Stimulated activated CD8-positive, alpha-beta memory T cell treated with anti-CD3 and anti-CD28 coated beads, Interleukin-15, amount 100 ng/mL, for 4 hours (primary cell): ENCODE measurements around the gene MTMR3.
"Not testable (repeated sequence)": the region's sequence is repeated elsewhere in the genome, so short reads cannot be mapped to it uniquely, and the experiment has no call there.

Experiments used
- DNase-seq, 2 donors: peaks; one replicate each; pipeline ENCODE4 v3.0.0-alpha.2; 2020; ENCODE audit warnings: low read depth in 2 of 2

Gene MTMR3

DNA sequence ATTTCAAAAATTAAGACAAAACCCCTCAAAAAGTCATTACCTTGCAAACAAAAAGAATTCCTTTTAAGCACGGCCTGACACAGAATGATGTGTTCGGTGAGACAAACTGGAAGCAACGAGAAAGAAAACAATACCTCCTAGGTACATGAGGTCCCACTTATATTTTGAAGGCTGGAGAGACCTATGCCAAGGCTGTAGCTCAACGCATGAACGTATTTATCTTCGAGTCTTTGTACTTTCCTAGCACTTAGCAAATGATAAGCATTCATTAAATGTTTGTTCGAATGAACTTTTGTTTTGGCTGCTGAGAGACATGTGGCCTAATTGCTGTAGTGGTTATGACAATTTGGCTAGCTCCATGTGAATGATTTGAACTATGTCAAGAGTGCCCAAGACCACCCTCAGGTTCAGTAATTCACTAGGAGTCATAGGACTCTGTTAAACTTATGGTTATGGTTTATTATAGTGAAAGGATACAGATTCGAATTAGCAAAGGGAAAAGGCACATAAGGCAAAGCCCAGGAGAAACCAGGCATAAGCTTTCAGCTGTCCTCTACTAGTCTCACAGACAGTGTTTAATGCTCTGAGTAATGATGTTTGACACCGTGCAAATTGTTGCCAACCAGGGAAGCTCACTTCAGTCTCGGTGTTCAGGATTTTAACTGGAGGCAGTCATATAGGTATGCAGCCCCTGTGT is 171.2 kb downstream of the MTMR3 start:
- DNase-seq, result no peak

- no peak for DNase-seq
Measured at GRCh38 chr22:30054764-30055069, 171.7 kb downstream of the MTMR3 start.

GRCh38 chr22:30056015-30056414 is 173.0 kb downstream of the MTMR3 start:
- DNase-seq, result no peak

DNA sequence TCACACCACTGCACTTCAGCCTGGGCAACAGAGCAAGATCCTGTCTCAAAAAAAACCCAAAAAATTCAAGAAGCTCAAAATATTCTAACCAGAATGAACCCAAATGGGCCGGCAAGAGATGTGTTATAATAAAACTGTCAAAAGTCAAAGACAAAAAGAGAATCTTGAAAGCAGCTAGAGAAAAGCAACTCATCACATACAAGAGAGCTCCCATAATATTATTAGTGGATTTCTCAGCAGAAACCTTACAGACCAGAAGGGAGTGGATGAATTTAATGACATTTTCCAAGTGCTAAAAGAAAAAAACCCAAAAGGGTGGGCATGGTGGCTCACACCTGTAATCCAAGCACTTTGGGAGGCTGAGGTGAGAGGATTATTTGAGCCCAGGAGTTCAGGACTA is 174.4 kb downstream of the MTMR3 start:
- DNase-seq, result no peak

DNA sequence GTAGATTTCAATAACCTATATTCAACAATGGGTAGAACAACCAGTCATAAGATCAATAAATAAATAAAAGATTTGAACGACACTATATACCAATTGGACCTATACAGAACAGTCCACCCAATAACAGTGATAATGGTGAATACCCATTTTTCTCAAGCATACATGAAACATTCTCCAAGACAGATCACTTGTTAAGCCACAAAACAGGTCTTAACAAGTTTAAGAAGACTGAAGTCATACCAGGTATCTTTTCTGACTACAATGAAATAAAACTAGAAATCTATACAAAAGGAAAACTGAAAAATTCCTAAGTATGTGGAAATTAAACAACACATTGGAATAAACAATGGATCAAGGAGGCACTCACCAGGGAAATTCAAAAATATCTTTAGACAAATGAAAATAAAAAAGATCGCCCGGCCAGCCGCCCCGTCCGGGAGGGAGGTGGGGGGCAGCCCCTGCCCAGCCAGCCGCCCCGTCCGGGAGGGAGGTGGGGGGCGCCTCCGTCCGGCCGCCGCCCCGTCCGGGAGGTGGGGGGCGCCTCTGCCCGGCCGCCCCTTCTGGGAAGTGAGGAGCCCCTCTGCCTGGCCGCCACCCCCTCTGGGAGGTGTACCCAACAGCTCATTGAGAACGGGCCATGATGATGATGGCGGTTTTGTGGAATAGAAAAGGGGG is 176.5 kb downstream of the MTMR3 start:
- DNase-seq, result not testable (repeated sequence)

DNA sequence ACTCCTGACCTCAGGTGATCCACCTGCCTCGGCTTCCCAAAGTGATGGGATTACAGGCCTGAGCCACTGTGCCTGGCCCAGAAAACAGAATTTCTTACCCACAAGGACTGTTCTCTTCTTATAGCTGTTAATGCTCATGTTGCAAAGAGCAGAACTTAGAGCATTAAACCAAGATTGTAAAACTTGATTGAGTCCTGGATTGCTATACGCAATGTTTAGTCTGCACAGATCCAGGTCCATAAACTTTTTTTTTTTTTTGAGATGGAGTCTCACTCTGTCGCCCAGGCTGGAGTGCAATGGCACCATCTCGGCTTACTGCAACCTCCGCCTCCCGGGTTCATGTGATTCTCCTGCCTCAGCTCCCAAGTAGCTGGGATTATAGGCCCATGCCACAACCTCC is 178.1 kb downstream of the MTMR3 start:
- DNase-seq, result not testable (repeated sequence)

- no peak for DNase-seq
Measured at GRCh38 chr22:30062259-30062658, 179.3 kb downstream of the MTMR3 start.

DNA sequence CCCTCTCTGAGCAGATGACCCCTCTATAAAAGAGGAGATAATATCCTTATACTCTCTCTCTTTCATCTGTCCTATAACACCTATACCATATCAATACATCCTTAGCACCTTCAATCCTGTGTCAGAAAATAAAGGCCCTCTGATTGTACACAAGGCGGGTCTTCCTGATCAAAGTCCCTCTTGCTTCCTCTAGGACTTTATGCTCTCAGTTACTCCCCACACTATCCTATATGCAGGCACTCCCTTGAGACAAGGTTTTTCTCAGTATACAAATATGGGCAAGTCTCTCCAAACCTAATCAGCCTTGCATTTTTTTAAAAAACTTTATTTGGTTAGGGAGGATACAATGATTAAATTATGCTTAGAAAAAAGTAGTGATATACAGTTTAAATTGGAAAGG is 180.0 kb downstream of the MTMR3 start:
- no peak for DNase-seq

- DNase-seq, result no peak
Measured at GRCh38 chr22:30064172-30064571, 181.2 kb downstream of the MTMR3 start.

GRCh38 chr22:30073743-30074142 is 190.8 kb downstream of the MTMR3 start:
- no peak for DNase-seq

DNA sequence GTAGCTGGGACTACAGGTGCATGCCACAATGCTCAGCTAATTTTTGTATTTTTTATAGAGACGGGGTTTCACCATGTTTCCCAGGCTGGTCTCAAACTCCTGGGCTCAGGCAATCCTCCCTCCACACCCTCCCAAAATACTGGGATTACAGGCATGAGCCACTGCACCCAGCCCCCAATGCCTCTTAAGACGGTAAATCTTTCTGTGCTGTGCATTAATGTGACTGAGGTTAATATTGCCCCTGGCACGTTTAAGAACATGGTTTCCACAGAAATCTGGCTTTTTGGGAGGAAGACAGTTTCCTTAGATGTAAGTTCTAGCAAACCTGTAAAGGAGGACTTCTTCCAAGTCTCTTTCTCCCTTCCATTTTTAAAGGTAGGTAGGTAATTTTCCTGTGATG is 191.2 kb downstream of the MTMR3 start:
- DNase-seq, result no peak

DNA sequence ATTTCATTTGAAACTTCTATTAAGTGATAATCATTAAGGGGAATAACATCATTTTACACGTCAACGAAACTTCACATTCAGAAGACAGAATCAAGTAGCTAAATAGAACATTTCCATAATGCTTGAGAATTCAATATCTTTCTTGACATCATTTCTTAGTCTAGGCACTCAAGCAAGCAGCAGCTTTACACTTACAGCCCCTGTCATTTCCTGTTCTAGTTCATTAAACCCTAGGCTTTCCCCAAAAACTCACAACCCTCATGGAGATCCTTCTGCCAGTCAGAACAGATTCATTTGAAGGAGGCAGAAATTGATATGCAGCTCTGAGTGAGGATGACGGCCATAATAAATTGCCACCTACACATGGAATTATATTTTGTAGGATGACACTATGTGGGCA is 192.0 kb downstream of the MTMR3 start:
- DNase-seq, result no peak

DNA sequence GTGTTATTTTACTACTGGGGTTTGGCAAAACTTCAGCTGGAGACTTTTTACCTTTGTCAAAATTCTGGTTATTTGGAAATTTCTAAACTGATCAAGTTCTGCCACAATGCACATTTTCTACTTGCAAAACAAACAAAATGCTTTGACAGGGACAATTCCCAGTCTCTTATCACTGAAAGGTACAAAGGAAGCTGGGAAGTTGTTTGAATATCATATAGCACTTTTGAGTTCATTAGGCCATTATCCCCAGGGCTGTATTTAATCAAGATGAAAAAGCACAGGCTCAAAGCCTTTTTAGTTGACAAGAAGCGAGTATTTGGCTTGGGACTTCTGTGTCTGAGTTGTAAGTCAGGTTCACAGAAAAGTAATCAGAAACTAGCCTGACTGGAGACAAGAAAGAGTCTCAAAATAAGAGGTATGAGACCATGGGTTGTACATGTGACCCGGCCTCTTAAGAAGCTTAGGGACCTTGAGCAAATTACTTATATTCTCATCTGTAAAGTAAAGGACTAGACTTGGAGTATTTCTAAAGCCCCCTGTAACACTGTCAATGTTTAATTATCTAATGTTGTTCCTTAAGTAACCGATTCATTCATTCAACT is 194.4 kb downstream of the MTMR3 start:
- no peak for DNase-seq

DNA sequence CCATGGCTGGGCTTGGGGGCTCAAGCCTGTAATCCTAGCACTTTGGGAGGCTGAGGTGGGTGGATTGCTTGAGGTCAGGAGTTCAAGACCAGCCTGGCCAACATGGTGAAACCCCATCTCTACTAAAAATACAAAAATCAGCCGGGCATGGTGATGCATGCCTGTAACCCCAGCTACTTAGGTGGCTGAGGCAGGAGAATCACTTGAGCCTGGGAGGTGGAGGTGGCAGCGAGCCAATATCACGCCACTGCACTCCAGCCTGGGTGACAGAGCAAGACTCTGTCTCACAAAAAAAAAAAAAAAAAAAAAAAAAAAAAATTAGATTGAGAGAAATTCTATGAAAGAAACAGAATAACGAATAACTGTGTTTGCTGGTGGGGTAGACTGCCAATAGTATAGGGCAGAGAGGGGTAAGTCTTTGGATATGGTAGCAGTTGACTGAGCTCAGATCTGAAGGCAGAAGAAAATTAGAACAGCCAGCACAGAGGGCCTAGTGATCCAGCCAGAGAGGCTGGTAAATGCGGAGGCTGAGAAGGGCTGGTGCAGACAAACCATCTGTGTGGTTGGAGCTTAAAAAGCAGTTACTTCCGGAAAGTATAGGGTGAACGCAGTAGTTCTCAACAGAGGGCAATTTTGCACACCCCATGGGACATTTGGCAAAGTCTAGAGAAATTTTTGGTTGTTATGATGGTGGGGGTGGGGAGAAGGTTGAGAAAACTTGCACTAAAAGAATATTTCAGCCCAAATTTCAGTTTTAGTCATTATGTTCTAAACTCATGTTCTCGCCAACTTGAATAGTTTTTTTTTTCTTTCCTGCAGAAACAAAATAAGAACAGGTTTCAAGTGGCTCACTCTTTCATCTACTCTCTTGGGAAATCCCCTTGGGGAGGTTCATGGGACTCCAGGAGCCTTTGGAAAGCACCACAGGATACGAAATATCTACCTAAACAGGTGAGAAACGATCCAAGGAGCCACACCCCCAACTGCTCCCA is 195.6 kb downstream of the MTMR3 start:
- DNase-seq, result no peak

DNA sequence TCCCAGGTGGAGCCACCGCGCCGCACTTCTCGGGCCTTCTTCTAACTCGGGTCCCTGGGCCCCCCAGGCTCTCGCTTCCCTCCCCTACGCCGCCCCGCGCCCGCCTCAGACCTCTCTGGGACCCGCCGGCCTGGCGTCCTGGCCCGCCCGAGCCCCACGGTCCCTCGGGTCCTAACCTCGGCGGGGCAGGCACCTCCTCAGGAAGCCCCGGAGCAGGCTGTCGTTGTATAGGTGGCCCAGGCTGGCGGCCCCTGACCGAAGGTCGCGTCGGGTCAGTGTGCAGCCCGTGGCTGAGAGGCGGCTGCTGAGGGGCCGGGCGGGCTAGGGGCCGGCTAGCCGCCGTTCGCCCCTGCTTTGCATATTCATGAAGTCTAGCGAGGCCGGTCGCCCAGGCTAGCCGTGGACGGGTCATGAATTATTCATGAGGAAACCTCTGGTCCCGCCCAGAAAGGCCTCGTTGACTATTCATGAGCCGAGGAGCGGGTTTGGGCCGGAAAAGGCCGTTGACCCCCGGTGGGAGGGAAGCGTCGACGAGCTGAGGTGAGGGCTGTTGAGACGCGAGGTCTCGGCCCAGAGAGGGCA is 197.1 kb downstream of the MTMR3 start, which contains the start of gene HORMAD2:
Gene HORMAD2, plus strand, starts transcription at position 513 of the 582 bp plus-strand sequence. CDS start 13,489 bp downstream, outside the sequence.
- DNase-seq, result no peak
